Thyroid gland (tissue), 4 donors: ENCODE data around the gene MPI. TPM values are rescaled to one million over a fixed set of nuclear protein-coding genes. Genes with fewer than 3 reads are reported as not detected.
A peak's percentile ranks its signal among the peaks of the same experiment; 100 is the strongest.

Experiments used
- DNase-seq, 2 donors: peaks; one replicate each; pipeline ENCODE4 v3.0.0-alpha.2; 2019
- H3K27ac ChIP-seq, 3 donors: fragments of 200-600 bp; sonication (generic); 1 replicate in 2 of 3; 2 replicates in 1 of 3; pipeline ENCODE4 v1.5.1; 2016 to 2019; ENCODE audit warnings: mild to moderate bottlenecking in 1 of 3, moderate library complexity in 1 of 3
- H3K27me3 ChIP-seq: fragments of 200-600 bp; sonication (generic); one replicate; pipeline ENCODE4 v1.5.1; 2019
- H3K36me3 ChIP-seq, 2 donors: fragments of 200-600 bp; sonication (generic); one replicate each; pipeline ENCODE4 v1.5.1; 2016 to 2019
- H3K4me1 ChIP-seq, 2 donors: fragments of 200-600 bp; sonication (generic); one replicate each; pipeline ENCODE4 v1.5.1; 2017 to 2019
- H3K4me3 ChIP-seq, 3 donors: fragments of 200-600 bp; sonication (generic); replicated peaks in 1 of 3; 1 replicate in 2 of 3; 2 replicates in 1 of 3; pipeline ENCODE4 v1.5.1; 2016; ENCODE audit warnings: mild to moderate bottlenecking in 1 of 3
- H3K9me3 ChIP-seq: fragments of 200-600 bp; sonication (generic); one replicate; pipeline ENCODE4 v1.5.1; 2017
- CTCF ChIP-seq, 6 experiments: fragments of 200-600 bp in 3 of 6; fragments of 450-650 bp in 3 of 6; sonication (generic) in 3 of 6; IDR thresholded peaks; one replicate each; pipeline ENCODE4 v1.5.1; 2016 to 2019; ENCODE audit warnings: antibody characterized with exemption in 6 of 6, mild to moderate bottlenecking in 2 of 6, inconsistent platforms in 1 of 6, moderate library complexity in 1 of 6
- POLR2A ChIP-seq, 2 donors: fragments of 450-650 bp; IDR thresholded peaks; one replicate each; pipeline ENCODE4 v1.6.1; 2017; ENCODE audit warnings: antibody characterized with exemption in 2 of 2, mild to moderate bottlenecking in 2 of 2, moderate library complexity in 1 of 2
- WGBS, 2 donors: methylation state at CpG; one replicate each; pipeline ENCODE4 v1.1.5; 2017; 5-methylcytosine and 5-hydroxymethylcytosine counted together
- intact Hi-C: fragments of 100-400 bp; cut with DNase I; formaldehyde crosslinking; loops from one replicate; pipeline ENCODE4 v1.15.1; 2023
- total RNA-seq, 4 donors: library from RNA; depleted of rRNA; stranded (reverse); fragments of >200 nt; gene quantifications; one replicate each; pipeline ENCODE4 v1.2.3, GENCODE V29; 2016

The MPI gene
- total RNA-seq, 4 donors from 2014 or later: 72.2 to 91.1 (median 88.5) TPM

DNA sequence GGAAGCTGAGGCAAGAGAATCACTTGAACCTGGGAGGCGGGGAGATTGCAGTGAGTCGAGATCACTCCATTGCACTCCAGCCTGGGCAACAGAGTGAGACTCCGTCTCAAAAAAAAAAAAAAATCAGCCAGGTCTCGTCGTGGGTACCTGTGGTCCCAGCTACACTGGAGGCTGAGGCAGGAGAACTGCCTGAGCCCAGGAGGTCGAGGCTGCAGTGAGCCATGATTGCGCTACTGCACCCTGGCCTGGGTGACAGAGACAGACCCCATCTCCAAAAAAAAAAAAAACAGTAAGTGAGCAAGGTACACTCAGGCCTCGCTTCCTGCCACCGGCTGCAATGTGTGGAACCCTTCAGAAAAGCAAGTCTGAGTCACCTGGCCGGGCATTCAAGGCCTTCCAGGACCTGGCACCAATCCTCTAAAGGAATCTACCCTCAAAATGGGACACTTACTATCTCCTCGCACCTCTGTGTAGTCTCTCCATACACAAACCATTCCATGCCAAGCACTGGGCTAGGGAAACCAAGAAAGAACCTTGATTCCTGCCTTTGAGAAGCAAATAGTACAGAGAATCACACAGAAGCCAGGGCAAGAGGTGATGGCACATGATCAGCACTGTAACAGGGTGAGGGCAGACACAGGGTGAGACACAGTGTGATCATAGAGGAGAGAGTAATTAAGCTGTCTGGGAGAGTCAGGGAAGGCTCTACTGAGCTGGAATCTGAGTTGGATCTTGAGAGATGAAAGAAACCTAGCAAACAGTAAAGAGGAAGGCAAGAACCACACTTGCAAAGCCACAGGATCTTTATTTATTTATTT lies 26.4 kb upstream of the MPI start:
- Histone ChIP-seq H3K4me3 (no peak overlapping the region), H3K27me3 (no peaks in the 10 kb centered on the region), H3K4me1 (peaks cover 17 to 63% of the 10 kb centered on the region in 2 donors), H3K27ac (peak overlapping the region in 1 of 3 donors; percentile 36), H3K36me3 (no peaks in the 10 kb centered on the region), H3K9me3 (no peaks in the 10 kb centered on the region)
- TF ChIP-seq CTCF (IDR thresholded peaks at IDR 0.05): no peak
- no peak for TF ChIP-seq POLR2A (IDR thresholded peaks at IDR 0.05)
- peak in 1 of 2 donors; percentile 21 for DNase-seq
- intact Hi-C loops: no loop called here
- 82 to 88% methylated on average over 11 of the region's 11 CpGs for WGBS, 2 donors

DNA sequence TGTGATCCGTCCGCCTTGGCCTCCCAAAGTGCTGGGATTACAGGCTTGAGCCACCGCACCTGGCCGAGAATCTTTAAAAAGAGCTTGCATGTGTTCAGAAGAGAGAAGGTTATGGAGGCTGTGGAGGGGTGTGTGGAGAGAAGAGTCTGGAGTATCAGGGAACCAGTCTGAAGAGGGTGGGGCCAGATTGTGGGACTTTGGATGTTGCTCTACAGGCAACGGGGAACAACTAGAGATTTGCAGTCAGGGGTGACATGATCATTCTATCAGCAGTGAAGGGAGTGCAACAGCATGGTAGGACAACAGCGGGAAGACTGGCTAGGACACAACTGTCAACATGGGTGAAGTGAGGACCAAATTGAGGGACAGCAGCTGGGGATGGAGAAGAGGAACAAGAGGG lies 25.5 kb upstream of the MPI start:
- Histone ChIP-seq H3K27me3 (no peaks in the 10 kb centered on the region), H3K4me3 (no peak overlapping the region), H3K4me1 (peaks cover 20 to 65% of the 10 kb centered on the region in 2 donors), H3K36me3 (no peaks in the 10 kb centered on the region), H3K27ac (peak overlapping the region in 1 of 3 donors; percentile 78), H3K9me3 (no peaks in the 10 kb centered on the region)
- TF ChIP-seq POLR2A (IDR thresholded peaks at IDR 0.05): no peak
- no peak for TF ChIP-seq CTCF (IDR thresholded peaks at IDR 0.05)
- 96 to 97% methylated on average over 6 of the region's 6 CpGs for WGBS, 2 donors
- intact Hi-C loops: no loop called here
- no peak for DNase-seq

DNA sequence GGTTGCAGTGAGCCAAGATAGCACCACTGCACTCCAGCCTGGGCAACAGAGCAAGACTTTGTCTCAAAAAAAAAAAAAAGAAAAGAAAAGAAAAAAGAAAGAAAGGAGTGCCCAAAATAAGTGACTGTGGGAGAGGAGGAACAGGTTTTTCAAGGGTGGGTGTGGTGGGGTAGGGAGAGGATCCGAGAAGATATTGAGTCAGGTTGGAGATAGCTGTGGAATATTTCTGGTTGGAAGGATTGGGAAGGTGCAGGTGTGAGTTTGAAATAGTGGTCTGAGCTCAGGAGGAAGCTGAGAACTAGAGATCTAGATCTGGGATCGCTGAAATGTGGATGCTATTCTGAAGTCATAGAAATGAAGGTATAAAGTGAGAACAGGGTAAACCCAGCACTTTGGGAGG lies 24.5 kb upstream of the MPI start:
- TF ChIP-seq POLR2A (IDR thresholded peaks at IDR 0.05) (no peak), CTCF (IDR thresholded peaks at IDR 0.05) (no peak)
- H3K27me3 ChIP-seq: no peaks in the 10 kb centered on the region
- H3K36me3 ChIP-seq: no peaks in the 10 kb centered on the region
- H3K9me3 ChIP-seq: no peaks in the 10 kb centered on the region
- 72 to 78% methylated on average over 2 of the region's 2 CpGs for WGBS, 2 donors
- peak overlapping the region; percentile 32 to 78 (median 67) for H3K27ac ChIP-seq
- H3K4me3 ChIP-seq: no peak overlapping the region
- H3K4me1 ChIP-seq: peaks cover 30 to 69% of the 10 kb centered on the region in 2 donors
- intact Hi-C loops: no loop called here
- no peak for DNase-seq

DNA sequence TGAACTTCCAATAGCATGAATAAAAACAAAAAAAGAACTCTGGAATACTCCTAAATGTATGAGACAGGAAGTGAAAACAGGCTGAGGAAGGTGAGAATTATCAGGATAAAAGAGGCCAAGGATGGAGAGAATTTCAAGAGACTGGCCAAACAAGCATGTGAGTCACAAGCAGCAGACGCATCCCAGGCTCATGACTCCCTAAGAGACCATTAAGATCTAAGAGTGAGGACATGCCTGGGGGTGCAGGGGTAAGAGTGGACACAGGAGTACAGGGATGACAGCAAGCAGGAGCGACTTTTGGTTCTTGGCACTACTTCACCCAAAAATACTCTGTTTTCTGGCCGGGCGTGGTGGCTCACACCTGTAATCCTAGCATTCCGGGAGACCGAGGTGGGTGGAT lies 23.8 kb upstream of the MPI start:
- WGBS, 2 donors: 72 to 74% methylated on average over 6 of the region's 6 CpGs
- Histone ChIP-seq H3K4me3 (no peak overlapping the region), H3K36me3 (no peaks in the 10 kb centered on the region), H3K27ac (peak overlapping the region; percentile 26 to 78 (median 67)), H3K4me1 (peaks cover 38 to 77% of the 10 kb centered on the region in 2 donors), H3K27me3 (no peaks in the 10 kb centered on the region), H3K9me3 (no peaks in the 10 kb centered on the region)
- TF ChIP-seq POLR2A (IDR thresholded peaks at IDR 0.05) (no peak), CTCF (IDR thresholded peaks at IDR 0.05) (no peak)
- intact Hi-C loops: no loop called here
- DNase-seq: peak; percentile 68

DNA sequence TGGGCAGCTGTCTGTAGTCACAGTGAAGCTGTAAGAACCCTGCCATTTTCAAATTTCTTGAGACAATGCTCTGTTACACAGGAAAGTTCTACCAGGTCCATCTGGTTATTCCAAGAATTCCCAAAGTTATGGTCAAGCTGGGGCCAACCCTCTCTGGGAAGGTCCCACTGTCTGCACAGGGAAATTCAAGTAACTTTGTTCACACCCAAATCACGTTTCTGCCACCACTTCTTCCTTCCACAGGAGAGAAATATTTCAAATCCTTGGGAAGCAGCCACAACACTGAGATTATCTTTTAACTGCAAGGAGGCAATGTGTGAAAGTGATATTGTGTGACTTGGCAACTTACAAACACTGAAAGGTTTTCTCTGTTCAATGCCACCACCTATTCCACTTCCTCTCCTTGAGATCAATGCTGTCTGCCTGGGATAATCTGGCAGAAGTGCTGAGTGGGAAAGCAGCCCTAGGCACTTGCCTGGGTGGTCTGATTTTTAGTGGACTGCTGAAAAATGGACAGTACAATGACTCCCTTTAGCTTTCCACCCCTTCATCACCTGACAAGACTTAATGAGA lies 22.3 kb upstream of the MPI start:
- TF ChIP-seq CTCF (IDR thresholded peaks at IDR 0.05) (no peak), POLR2A (IDR thresholded peaks at IDR 0.05) (no peak)
- Histone ChIP-seq H3K4me1 (peaks cover 49 to 90% of the 10 kb centered on the region in 2 donors), H3K4me3 (no peak overlapping the region), H3K9me3 (no peaks in the 10 kb centered on the region), H3K27me3 (no peaks in the 10 kb centered on the region), H3K27ac (peak overlapping the region; percentile 4 to 78 (median 67)), H3K36me3 (no peaks in the 10 kb centered on the region)
- WGBS, 2 donors: 61 to 77% methylated on average over 1 of the region's 1 CpG
- DNase-seq: no peak
- intact Hi-C loops: no loop called here
